ENCODE results near the gene ENOX1. TPM values are rescaled to one million over a fixed set of nuclear protein-coding genes. Genes with fewer than 3 reads are reported as not detected.

The ENOX1 gene
- total RNA-seq, 1 donor, result 7.4 TPM

DNA sequence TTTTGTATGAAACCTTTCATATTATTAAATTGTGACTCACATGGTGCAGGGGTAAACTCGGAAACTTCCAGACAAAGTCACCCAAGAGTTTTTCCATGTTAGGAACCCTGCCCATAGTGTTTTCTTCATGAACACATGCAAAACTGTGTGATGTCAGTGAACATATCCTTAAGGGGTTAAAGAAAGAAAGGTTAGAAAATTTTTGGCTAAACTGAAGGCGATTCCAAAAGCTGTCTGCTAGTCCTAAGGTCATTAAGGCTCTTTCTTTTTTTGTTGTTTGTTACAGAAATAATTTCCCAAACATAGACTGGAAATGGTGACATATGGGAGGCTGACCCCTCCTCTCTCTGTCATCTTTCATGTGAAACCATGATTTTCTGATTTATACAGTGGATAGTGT is 491.5 kb downstream of the ENOX1 start:
- no peak for DNase-seq (ENCODE audit: low read depth)
- TF ChIP-seq, protein P1, sequence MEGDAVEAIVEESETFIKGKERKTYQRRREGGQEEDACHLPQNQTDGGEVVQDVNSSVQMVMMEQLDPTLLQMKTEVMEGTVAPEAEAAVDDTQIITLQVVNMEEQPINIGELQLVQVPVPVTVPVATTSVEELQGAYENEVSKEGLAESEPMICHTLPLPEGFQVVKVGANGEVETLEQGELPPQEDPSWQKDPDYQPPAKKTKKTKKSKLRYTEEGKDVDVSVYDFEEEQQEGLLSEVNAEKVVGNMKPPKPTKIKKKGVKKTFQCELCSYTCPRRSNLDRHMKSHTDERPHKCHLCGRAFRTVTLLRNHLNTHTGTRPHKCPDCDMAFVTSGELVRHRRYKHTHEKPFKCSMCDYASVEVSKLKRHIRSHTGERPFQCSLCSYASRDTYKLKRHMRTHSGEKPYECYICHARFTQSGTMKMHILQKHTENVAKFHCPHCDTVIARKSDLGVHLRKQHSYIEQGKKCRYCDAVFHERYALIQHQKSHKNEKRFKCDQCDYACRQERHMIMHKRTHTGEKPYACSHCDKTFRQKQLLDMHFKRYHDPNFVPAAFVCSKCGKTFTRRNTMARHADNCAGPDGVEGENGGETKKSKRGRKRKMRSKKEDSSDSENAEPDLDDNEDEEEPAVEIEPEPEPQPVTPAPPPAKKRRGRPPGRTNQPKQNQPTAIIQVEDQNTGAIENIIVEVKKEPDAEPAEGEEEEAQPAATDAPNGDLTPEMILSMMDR (IDR thresholded peaks at IDR 0.05; ENCODE audit: insufficient read depth, low read length), result no peak
- H3K4me3 ChIP-seq (ENCODE audit: low read depth, low read length), result no peak overlapping the region

DNA sequence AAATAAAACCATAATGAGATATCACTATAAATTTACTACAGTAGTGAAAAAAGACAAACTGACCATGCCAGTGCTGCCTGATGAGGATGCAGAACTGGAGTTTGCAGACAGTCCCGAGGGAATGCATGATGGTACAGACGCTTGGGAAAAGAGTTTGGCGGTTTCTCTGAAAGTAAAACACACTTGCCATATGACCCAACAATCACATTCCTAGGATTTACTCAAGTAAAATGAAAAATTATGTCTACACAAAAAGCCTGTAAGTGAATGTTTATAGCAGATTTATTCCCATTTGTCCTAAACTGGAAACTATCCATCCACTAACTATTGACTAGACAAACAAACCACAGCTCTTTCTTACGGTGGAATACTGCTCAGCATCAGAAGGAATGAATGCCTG is 492.4 kb downstream of the ENOX1 start:
- no peak overlapping the region for H3K4me3 ChIP-seq (ENCODE audit: low read depth, low read length)
- DNase-seq (ENCODE audit: low read depth), result no peak

DNA sequence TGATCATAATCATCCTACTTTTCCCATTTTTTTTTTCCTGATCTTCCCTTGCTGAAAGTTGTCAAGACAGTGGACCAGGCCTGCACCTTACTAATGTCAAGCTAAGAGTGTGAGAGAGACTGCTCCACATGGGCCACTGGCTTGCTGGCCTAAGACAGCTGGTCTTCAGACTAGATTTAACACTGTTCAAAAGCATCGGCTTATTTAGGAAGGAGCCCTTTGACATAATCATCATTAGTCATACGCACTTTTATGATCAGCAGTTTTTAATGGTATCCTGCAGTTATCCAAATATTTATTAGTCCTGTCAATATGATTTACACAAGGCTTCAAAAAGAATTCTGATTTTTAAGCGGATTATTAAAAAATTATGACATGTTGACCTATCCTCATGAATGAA is 492.8 kb downstream of the ENOX1 start:
- H3K4me3 ChIP-seq (ENCODE audit: low read depth, low read length), result no peak overlapping the region
- DNase-seq (ENCODE audit: low read depth), result no peak
- TF ChIP-seq, protein P1 (IDR thresholded peaks at IDR 0.05; ENCODE audit: insufficient read depth, low read length), result no peak

More for the DNA sequence above, 492.4 kb downstream of the ENOX1 start:
- TF ChIP-seq, protein P1 (IDR thresholded peaks at IDR 0.05; ENCODE audit: insufficient read depth, low read length), result no peak

DNA sequence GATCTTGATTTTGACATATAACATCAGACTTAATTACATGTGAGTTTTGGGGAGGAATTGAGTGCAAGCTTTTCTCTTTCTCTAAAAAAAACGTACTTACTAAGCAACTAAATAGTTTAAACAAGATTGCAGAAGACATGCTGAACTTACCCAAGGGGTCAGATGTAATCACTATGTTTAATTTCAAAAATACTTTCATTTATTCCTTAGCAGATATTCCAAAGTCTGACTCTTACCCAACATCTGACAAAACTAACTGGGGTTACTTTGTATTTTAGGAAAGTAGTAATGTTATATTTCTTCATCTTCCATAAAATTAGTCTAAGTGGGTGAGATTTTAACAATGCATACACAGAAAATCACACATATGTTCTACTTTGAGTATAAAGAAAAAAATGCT is 493.2 kb downstream of the ENOX1 start:
- DNase-seq (ENCODE audit: low read depth), result no peak

DNA sequence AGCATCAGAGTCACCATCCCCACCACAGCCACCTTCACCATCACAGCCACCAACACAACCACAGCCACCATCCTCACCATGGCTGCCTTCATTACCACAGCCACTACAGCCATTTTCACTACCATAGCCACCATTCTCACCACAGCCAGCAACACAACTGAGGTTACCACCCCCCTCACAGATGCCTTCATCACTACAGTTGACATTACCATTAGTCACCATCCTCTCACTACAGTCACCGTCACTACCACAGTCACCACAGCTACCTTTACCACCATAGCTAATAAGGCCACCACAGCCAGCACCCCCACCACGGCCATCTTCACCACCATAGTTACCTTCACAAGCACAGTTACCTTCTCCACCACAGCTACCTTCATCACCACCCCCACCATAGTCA is 493.8 kb downstream of the ENOX1 start:
- no peak overlapping the region for H3K4me3 ChIP-seq (ENCODE audit: low read depth, low read length)
- no peak for DNase-seq (ENCODE audit: low read depth)
- TF ChIP-seq, protein P1 (IDR thresholded peaks at IDR 0.05; ENCODE audit: insufficient read depth, low read length), result no peak

More for the DNA sequence above, 493.2 kb downstream of the ENOX1 start:
- TF ChIP-seq, protein P1 (IDR thresholded peaks at IDR 0.05; ENCODE audit: insufficient read depth, low read length), result no peak
- no peak overlapping the region for H3K4me3 ChIP-seq (ENCODE audit: low read depth, low read length)

DNA sequence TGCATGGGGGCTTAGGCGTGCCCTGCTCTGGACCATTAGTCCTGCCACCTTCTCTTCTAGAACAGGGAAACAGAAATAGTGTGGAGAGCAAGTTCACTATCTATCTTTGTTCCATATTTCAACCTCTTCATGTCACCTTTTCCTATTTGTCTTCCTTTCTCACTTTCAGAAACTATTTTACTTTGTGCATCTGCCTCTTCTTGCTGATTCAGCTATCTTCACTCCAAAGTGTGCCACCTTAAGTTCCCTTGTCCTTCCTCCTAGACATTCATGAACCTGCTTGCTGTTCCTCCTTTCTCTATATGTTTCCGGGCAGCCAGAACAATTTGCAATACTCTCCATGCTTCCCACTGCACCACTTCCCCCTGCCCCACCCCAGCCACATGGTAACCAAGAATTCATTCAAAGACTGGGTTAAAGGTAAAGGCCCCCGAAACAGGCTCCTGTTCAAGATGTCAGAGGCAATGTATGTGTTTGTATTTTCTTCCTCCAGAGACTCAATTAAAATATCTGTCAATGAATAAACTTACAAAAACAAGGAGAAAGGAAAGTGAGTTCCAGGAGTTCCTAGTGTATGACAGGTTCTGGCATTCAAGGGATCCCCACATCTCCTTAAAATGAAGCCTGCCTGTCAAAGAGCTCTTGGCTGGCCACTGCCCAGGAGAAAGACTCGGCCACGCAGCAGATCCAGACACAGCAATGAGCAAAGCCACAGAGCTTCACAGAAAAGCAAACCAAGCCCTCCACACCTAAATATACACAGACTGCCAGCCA is 495.3 kb downstream of the ENOX1 start:
- TF ChIP-seq, protein P1 (IDR thresholded peaks at IDR 0.05; ENCODE audit: insufficient read depth, low read length), result no peak
- no peak overlapping the region for H3K4me3 ChIP-seq (ENCODE audit: low read depth, low read length)
- DNase-seq (ENCODE audit: low read depth), result no peak
